HEK293 (cell line): ENCODE data around the gene PHRF1.

Experiments used
- CTCF ChIA-PET: fragments of 350-600 bp; formaldehyde crosslinking; extraction: SDS; loops from one replicate; lab custom pipeline; 2021; ENCODE audit warnings: antibody characterized with exemption; lab: Yijun Ruan, JAX
- POLR2A ChIA-PET: fragments of 300-600 bp; formaldehyde crosslinking; extraction: SDS; loops from one replicate; lab custom pipeline; 2020; ENCODE audit warnings: antibody characterized with exemption, inconsistent platforms; lab: Yijun Ruan, JAX
- H3K27ac ChIP-seq: fragments of 200-500 bp; sonication (Bioruptor generic); 2 replicates; pipeline ENCODE4 v1.5.1; 2014; ENCODE audit warnings: low read depth, low read length, control low read depth, inconsistent platforms; ENCODE audit errors: extremely low read depth
- H3K36me3 ChIP-seq, 2 experiments: fragments of 200-500 bp in 1 of 2; sonication (Bioruptor generic) in 1 of 2; 1 replicate in 1 of 2; 2 replicates in 1 of 2; pipeline ENCODE4 v1.5.1; 2014 to 2017; ENCODE audit warnings: inconsistent platforms in 2 of 2, low read length in 2 of 2; ENCODE audit not compliant: control insufficient read depth in 2 of 2, insufficient read depth in 1 of 2
- H3K4me1 ChIP-seq: fragments of 200-500 bp; sonication (Bioruptor generic); 2 replicates; pipeline ENCODE4 v1.5.1; 2014; ENCODE audit warnings: mild to moderate bottlenecking, low read length, inconsistent platforms; ENCODE audit not compliant: control insufficient read depth, insufficient read depth
- H3K4me3 ChIP-seq: 2 replicates; pipeline ENCODE4 v1.5.1; 2011; ENCODE audit warnings: low read depth, mild to moderate bottlenecking, control low read depth, low read length, moderate library complexity
- H3K9me3 ChIP-seq: fragments of 200-500 bp; sonication (Bioruptor generic); 2 replicates; pipeline ENCODE4 v1.5.1; 2014; ENCODE audit warnings: low read depth, low read length, inconsistent platforms; ENCODE audit not compliant: control insufficient read depth, insufficient read depth
- EGR2 ChIP-seq: fragments of 450-650 bp; formaldehyde crosslinking; IDR thresholded peaks from 2 replicates; pipeline ENCODE4 v1.5.1; 2016; ENCODE audit warnings: low read depth, missing biosample characterization, missing genetic modification characterization
- KLF8 ChIP-seq: fragments of 450-650 bp; formaldehyde crosslinking; IDR thresholded peaks from 2 replicates; pipeline ENCODE4 v1.5.1; 2016; ENCODE audit warnings: missing biosample characterization, missing genetic modification characterization
- MZF1 ChIP-seq: fragments of 450-650 bp; formaldehyde crosslinking; IDR thresholded peaks from 2 replicates; pipeline ENCODE4 v1.5.1; 2017; ENCODE audit warnings: missing biosample characterization, missing genetic modification characterization, borderline replicate concordance
- WT1 ChIP-seq: fragments of 450-650 bp; formaldehyde crosslinking; IDR thresholded peaks from 2 replicates; pipeline ENCODE4 v1.5.1; 2016; ENCODE audit warnings: missing biosample characterization, missing genetic modification characterization
- ZBTB48 ChIP-seq: fragments of 450-650 bp; formaldehyde crosslinking; IDR thresholded peaks from 2 replicates; pipeline ENCODE4 v1.5.1; 2016; ENCODE audit warnings: missing biosample characterization, missing genetic modification characterization
- ZNF132 ChIP-seq: fragments of 450-650 bp; formaldehyde crosslinking; IDR thresholded peaks from 2 replicates; pipeline ENCODE4 v1.5.1; 2017; ENCODE audit warnings: missing biosample characterization, missing genetic modification characterization, borderline replicate concordance
- ZNF138 ChIP-seq: fragments of 450-650 bp; formaldehyde crosslinking; IDR thresholded peaks from 2 replicates; pipeline ENCODE4 v1.5.1; 2016; ENCODE audit warnings: missing biosample characterization, missing genetic modification characterization, borderline replicate concordance
- ZNF174 ChIP-seq: fragments of 450-650 bp; formaldehyde crosslinking; IDR thresholded peaks from 2 replicates; pipeline ENCODE4 v1.5.0; 2017; ENCODE audit warnings: missing biosample characterization, mild to moderate bottlenecking, missing genetic modification characterization
- ZNF175 ChIP-seq: fragments of 450-650 bp; formaldehyde crosslinking; IDR thresholded peaks from 2 replicates; pipeline ENCODE4 v1.5.1; 2016; ENCODE audit warnings: missing biosample characterization, missing genetic modification characterization
- ZNF2 ChIP-seq: fragments of 450-650 bp; formaldehyde crosslinking; IDR thresholded peaks from 2 replicates; pipeline ENCODE4 v1.5.1; 2016; ENCODE audit warnings: missing biosample characterization, missing genetic modification characterization
- ZNF248 ChIP-seq: fragments of 450-650 bp; formaldehyde crosslinking; IDR thresholded peaks from 2 replicates; pipeline ENCODE4 v1.5.1; 2017; ENCODE audit warnings: missing biosample characterization, missing genetic modification characterization
- ZNF292 ChIP-seq: fragments of 450-650 bp; formaldehyde crosslinking; IDR thresholded peaks from 2 replicates; pipeline ENCODE4 v1.5.1; 2016; ENCODE audit warnings: low read depth, missing biosample characterization, missing genetic modification characterization, borderline replicate concordance
- ZNF354C ChIP-seq: fragments of 450-650 bp; formaldehyde crosslinking; IDR thresholded peaks from 2 replicates; pipeline ENCODE4 v1.5.1; 2016; ENCODE audit warnings: missing biosample characterization, missing genetic modification characterization, low read depth, borderline replicate concordance
- ZNF362 ChIP-seq: fragments of 450-650 bp; formaldehyde crosslinking; IDR thresholded peaks from 2 replicates; pipeline ENCODE4 v1.5.1; 2016; ENCODE audit warnings: missing biosample characterization, missing genetic modification characterization
- ZNF544 ChIP-seq: fragments of 450-650 bp; formaldehyde crosslinking; IDR thresholded peaks from 2 replicates; pipeline ENCODE4 v1.5.0; 2017; ENCODE audit warnings: missing biosample characterization, missing genetic modification characterization
- ZNF549 ChIP-seq: fragments of 450-650 bp; IDR thresholded peaks from 2 replicates; pipeline ENCODE4 v1.5.1; 2018; ENCODE audit warnings: missing biosample characterization, missing genetic modification characterization, mild to moderate bottlenecking, inconsistent platforms, moderate library complexity
- ZNF555 ChIP-seq: fragments of 450-650 bp; formaldehyde crosslinking; conservative IDR thresholded peaks from 2 replicates; pipeline ENCODE4 v1.5.1; 2017; ENCODE audit warnings: missing biosample characterization, mild to moderate bottlenecking, missing genetic modification characterization, inconsistent platforms
- ZNF692 ChIP-seq: fragments of 450-650 bp; formaldehyde crosslinking; IDR thresholded peaks from 2 replicates; pipeline ENCODE4 v1.5.1; 2016; ENCODE audit warnings: missing biosample characterization, missing genetic modification characterization
- ZNF747 ChIP-seq: fragments of 450-650 bp; formaldehyde crosslinking; IDR thresholded peaks from 2 replicates; pipeline ENCODE4 v1.5.1; 2016; ENCODE audit warnings: missing biosample characterization, missing genetic modification characterization
- ZNF843 ChIP-seq: fragments of 450-650 bp; formaldehyde crosslinking; IDR thresholded peaks from 2 replicates; pipeline ENCODE4 v1.5.1; 2016; ENCODE audit warnings: missing biosample characterization, missing genetic modification characterization
- TF ChIP-seq, protein P1 (sequence below): fragments of 450-650 bp; formaldehyde crosslinking; IDR thresholded peaks from 2 replicates; pipeline ENCODE4 v1.5.1; 2017; ENCODE audit warnings: missing biosample characterization, missing genetic modification characterization
- TF ChIP-seq, protein P2 (sequence below): fragments of 450-650 bp; formaldehyde crosslinking; IDR thresholded peaks from 2 replicates; pipeline ENCODE4 v1.5.1; 2016; ENCODE audit warnings: missing biosample characterization, missing genetic modification characterization, borderline replicate concordance

PHRF1 gene

DNA sequence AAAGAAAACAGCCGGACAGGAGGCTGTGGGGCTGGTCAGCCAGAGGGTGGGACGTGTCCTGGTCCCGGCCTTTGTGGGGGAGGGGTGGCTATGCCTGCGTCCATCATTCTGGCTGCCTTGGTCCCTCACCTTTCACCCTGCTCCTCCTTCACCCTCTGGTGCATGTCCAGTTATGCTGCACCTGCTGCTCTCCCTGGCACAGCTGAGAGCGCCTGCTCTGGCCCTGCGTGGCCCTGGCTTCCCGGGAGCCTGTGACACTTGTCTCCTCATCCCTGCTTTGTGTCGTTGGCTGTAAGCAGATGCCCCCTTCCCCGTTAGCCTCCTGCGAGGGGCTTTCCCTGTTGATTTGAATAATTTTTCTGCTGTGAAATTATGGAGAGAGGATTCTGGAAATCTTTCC, 16.6 kb downstream of the PHRF1 start:
- TF ChIP-seq ZNF544 (tag by site-specific recombination) (no peak), KLF8 (tag by site-specific recombination) (no peak), WT1 (no peak), EGR2 (no peak), ZNF747 (no peak), ZNF555 (no peak)
- TF ChIP-seq, protein P1, sequence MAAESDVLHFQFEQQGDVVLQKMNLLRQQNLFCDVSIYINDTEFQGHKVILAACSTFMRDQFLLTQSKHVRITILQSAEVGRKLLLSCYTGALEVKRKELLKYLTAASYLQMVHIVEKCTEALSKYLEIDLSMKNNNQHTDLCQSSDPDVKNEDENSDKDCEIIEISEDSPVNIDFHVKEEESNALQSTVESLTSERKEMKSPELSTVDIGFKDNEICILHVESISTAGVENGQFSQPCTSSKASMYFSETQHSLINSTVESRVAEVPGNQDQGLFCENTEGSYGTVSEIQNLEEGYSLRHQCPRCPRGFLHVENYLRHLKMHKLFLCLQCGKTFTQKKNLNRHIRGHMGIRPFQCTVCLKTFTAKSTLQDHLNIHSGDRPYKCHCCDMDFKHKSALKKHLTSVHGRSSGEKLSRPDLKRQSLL (tag by site-specific recombination): no peak
- no peaks in the 10 kb centered on the region for H3K9me3 ChIP-seq
- peaks cover 18 to 97% of the 10 kb centered on the region in 2 experiments; a peak in 2 of 3 replicates for H3K36me3 ChIP-seq
- no peak overlapping the region for H3K4me3 ChIP-seq
- POLR2A ChIA-PET: no interaction called here
- no peaks in the 10 kb centered on the region for H3K4me1 ChIP-seq
- CTCF ChIA-PET: no interaction called here
- H3K27ac ChIP-seq: no peak overlapping the region

GRCh38 chr11:593347-593746, 17.1 kb downstream of the PHRF1 start:
- CTCF ChIA-PET: no interaction called here
- no peak for TF ChIP-seq ZNF175 (tag by site-specific recombination)
- no peak for TF ChIP-seq ZNF292 (tag by site-specific recombination)
- no peak for TF ChIP-seq ZNF132 (tag by site-specific recombination)
- TF ChIP-seq ZNF362: no peak
- TF ChIP-seq MZF1 (tag by site-specific recombination): no peak
- TF ChIP-seq ZNF549 (tag by site-specific recombination): no peak
- no peak for TF ChIP-seq ZNF747
- TF ChIP-seq ZNF248 (tag by site-specific recombination): no peak
- no peak for TF ChIP-seq ZNF138 (tag by site-specific recombination)
- no peak for TF ChIP-seq EGR2
- no peak for TF ChIP-seq ZNF843
- no peak for TF ChIP-seq ZNF174 (tag by site-specific recombination)
- no peak for TF ChIP-seq ZNF692 (tag by site-specific recombination)
- no peak for TF ChIP-seq ZNF2 (tag by site-specific recombination)
- no peak for TF ChIP-seq ZBTB48 (tag by site-specific recombination)
- no peak for TF ChIP-seq ZNF354C
- TF ChIP-seq, protein P2, sequence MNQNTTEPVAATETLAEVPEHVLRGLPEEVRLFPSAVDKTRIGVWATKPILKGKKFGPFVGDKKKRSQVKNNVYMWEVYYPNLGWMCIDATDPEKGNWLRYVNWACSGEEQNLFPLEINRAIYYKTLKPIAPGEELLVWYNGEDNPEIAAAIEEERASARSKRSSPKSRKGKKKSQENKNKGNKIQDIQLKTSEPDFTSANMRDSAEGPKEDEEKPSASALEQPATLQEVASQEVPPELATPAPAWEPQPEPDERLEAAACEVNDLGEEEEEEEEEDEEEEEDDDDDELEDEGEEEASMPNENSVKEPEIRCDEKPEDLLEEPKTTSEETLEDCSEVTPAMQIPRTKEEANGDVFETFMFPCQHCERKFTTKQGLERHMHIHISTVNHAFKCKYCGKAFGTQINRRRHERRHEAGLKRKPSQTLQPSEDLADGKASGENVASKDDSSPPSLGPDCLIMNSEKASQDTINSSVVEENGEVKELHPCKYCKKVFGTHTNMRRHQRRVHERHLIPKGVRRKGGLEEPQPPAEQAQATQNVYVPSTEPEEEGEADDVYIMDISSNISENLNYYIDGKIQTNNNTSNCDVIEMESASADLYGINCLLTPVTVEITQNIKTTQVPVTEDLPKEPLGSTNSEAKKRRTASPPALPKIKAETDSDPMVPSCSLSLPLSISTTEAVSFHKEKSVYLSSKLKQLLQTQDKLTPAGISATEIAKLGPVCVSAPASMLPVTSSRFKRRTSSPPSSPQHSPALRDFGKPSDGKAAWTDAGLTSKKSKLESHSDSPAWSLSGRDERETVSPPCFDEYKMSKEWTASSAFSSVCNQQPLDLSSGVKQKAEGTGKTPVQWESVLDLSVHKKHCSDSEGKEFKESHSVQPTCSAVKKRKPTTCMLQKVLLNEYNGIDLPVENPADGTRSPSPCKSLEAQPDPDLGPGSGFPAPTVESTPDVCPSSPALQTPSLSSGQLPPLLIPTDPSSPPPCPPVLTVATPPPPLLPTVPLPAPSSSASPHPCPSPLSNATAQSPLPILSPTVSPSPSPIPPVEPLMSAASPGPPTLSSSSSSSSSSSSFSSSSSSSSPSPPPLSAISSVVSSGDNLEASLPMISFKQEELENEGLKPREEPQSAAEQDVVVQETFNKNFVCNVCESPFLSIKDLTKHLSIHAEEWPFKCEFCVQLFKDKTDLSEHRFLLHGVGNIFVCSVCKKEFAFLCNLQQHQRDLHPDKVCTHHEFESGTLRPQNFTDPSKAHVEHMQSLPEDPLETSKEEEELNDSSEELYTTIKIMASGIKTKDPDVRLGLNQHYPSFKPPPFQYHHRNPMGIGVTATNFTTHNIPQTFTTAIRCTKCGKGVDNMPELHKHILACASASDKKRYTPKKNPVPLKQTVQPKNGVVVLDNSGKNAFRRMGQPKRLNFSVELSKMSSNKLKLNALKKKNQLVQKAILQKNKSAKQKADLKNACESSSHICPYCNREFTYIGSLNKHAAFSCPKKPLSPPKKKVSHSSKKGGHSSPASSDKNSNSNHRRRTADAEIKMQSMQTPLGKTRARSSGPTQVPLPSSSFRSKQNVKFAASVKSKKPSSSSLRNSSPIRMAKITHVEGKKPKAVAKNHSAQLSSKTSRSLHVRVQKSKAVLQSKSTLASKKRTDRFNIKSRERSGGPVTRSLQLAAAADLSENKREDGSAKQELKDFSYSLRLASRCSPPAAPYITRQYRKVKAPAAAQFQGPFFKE: no peak
- TF ChIP-seq, all 188 proteins: peak for 0
- peaks cover 16 to 97% of the 10 kb centered on the region in 2 experiments; a peak in 2 of 3 replicates for H3K36me3 ChIP-seq
- H3K4me3 ChIP-seq: no peak overlapping the region
- no peaks in the 10 kb centered on the region for H3K9me3 ChIP-seq
- no peak overlapping the region for H3K27ac ChIP-seq
- POLR2A ChIA-PET: no interaction called here
- no peaks in the 10 kb centered on the region for H3K4me1 ChIP-seq
